A549 (cell line): Measurements from ENCODE around the gene DDX11. TPM values are rescaled to one million over a fixed set of nuclear protein-coding genes. Genes with fewer than 3 reads are reported as not detected.
A peak's percentile ranks its signal among the peaks of the same experiment; 100 is the strongest.
"Not testable (repeated sequence)": the region's sequence is repeated elsewhere in the genome, so short reads cannot be mapped to it uniquely, and the experiment has no call there.

ENCODE experiments used
- ATAC-seq, 2 experiments: fragments of 200-7000 bp in 1 of 2; fragments of >200 bp in 1 of 2; cut with Nextera tagmentation in 1 of 2; cut with Tn5 transposase in 1 of 2; 3 replicates each; pipeline versions ENCODE4 v1.8.0 to v1.9.1; 2018 to 2020; ENCODE audit warnings: mild to moderate bottlenecking in 1 of 2, moderate library complexity in 1 of 2
- CTCF ChIA-PET: fragments of 300-600 bp; sonication (Branson Sonifier 250); formaldehyde crosslinking; extraction: SDS; loops from one replicate; lab custom pipeline; 2021; ENCODE audit warnings: antibody characterized with exemption, inconsistent platforms; lab: Yijun Ruan, JAX
- POLR2A ChIA-PET: fragments of 350-600 bp; formaldehyde crosslinking; extraction: SDS; loops from one replicate; lab custom pipeline; 2021; ENCODE audit warnings: antibody characterized with exemption, inconsistent platforms; lab: Yijun Ruan, JAX
- DNase-seq, 2 experiments: peaks; one replicate each; pipeline versions ENCODE4 v3.0.0 to v3.0.0-alpha.2; 2011 to 2016; ENCODE audit warnings: low read depth in 1 of 2, low spot score in 1 of 2
- FAIRE-seq: peaks from 2 replicates; lab custom pipeline; 2011; peaks lifted over from hg19 to GRCh38; lab: Jason Lieb, UNC
- H3K27ac ChIP-seq, 2 experiments: fragments of >200 bp; sonication (Bioruptor Twin); formaldehyde crosslinking; 3 replicates each; pipeline ENCODE4 v1.5.1; 2016 to 2017
- H3K4me1 ChIP-seq: fragments of >200 bp; sonication (Bioruptor Twin); formaldehyde crosslinking; 3 replicates; pipeline ENCODE4 v1.6.1; 2016
- H3K4me2 ChIP-seq: fragments of >200 bp; sonication (Bioruptor Twin); formaldehyde crosslinking; 3 replicates; pipeline ENCODE4 v1.6.1; 2016
- H3K4me3 ChIP-seq: fragments of >200 bp; sonication (Bioruptor Twin); formaldehyde crosslinking; 3 replicates; pipeline ENCODE4 v1.5.1; 2016
- H3K9me3 ChIP-seq: fragments of >200 bp; sonication (Bioruptor Twin); formaldehyde crosslinking; 3 replicates; pipeline ENCODE4 v1.6.1; 2016
- CEBPB ChIP-seq, 2 experiments: fragments of >200 bp in 1 of 2; sonication (Bioruptor Twin) in 1 of 2; formaldehyde crosslinking in 1 of 2; IDR thresholded peaks; 2 replicates each; pipeline ENCODE4 v1.6.1; 2012 to 2016
- CTCF ChIP-seq: fragments of >200 bp; sonication (Bioruptor Twin); formaldehyde crosslinking; IDR thresholded peaks from 3 replicates; pipeline ENCODE4 v1.5.1; 2016
- E2F6 ChIP-seq: IDR thresholded peaks from 2 replicates; pipeline ENCODE4 v1.6.1; 2012; ENCODE audit warnings: low read depth, borderline replicate concordance
- MAX ChIP-seq: IDR thresholded peaks from 2 replicates; pipeline ENCODE4 v1.6.1; 2012
- PHF8 ChIP-seq: fragments of 200-600 bp; sonication (generic); IDR thresholded peaks from 2 replicates; pipeline ENCODE4 v1.6.1; 2016; ENCODE audit warnings: low read depth, mild to moderate bottlenecking, antibody characterized with exemption, moderate library complexity, borderline replicate concordance
- RAD21 ChIP-seq, 2 experiments: fragments of >200 bp in 1 of 2; sonication (Bioruptor Twin) in 1 of 2; formaldehyde crosslinking in 1 of 2; IDR thresholded peaks in 1 of 2; conservative IDR thresholded peaks in 1 of 2; 2 replicates in 1 of 2; 3 replicates in 1 of 2; pipeline ENCODE4 v1.6.1; 2012 to 2018; ENCODE audit warnings: inconsistent platforms in 1 of 2
- RCOR1 ChIP-seq: fragments of 150-350 bp; IDR thresholded peaks from 2 replicates; pipeline ENCODE4 v1.6.1; 2014; ENCODE audit warnings: antibody characterized with exemption, low read length, low read depth
- SMC3 ChIP-seq: fragments of >200 bp; sonication (Bioruptor Twin); formaldehyde crosslinking; IDR thresholded peaks from 3 replicates; pipeline ENCODE4 v1.6.1; 2018; ENCODE audit warnings: inconsistent platforms
- TP53 ChIP-seq: fragments of 250-450 bp; sonication (Bioruptor Pico); IDR thresholded peaks from 2 replicates; pipeline ENCODE4 v1.5.0; 2021; ENCODE audit warnings: mild to moderate bottlenecking, moderate library complexity
- WGBS: methylation state at CpG from one replicate; pipeline ENCODE4 v1.1.6; 2017; ENCODE audit errors: missing lambda C conversion rate; 5-methylcytosine and 5-hydroxymethylcytosine counted together
- polyA plus RNA-seq, 4 experiments: library from polyadenylated mRNA; depleted of rRNA in 3 of 4; stranded (reverse); fragments of >200 nt; fragmentation: RNase III in 1 of 4; extraction: RNeasy Plus Mini Kit Qiagen cat#74134 plus additional on column Dnase treatment in 1 of 4; gene quantifications; 2 replicates in 3 of 4; 3 replicates in 1 of 4; pipeline ENCODE4 v1.2.3, GENCODE V29; 2011 to 2017

DDX11 gene
- polyA plus RNA-seq, 2 of the 4 experiments (the other 2 are of a cell fraction): 36.7 to 69.2 TPM

GRCh38 chr12:31115092-31115601 lies 41.5 kb downstream of the DDX11 start:
- peak in 1 of 2 experiments; percentile 33; a peak in 1 of 4 replicates for TF ChIP-seq CEBPB (IDR thresholded peaks at IDR 0.05)
- WGBS: 66% methylated on average over 3 of the region's 3 CpGs
- H3K9me3 ChIP-seq, FAIRE-seq, DNase-seq, POLR2A ChIA-PET, H3K27ac ChIP-seq, H3K4me2 ChIP-seq, ATAC-seq, H3K4me3 ChIP-seq: not testable (repeated sequence)
- CTCF ChIA-PET: interaction anchor here (0.6 kb wide), 1 partner anchor 95 kb away, joined by 3 read pairs; no protein-coding TSS in a partner anchor
- H3K4me1 ChIP-seq: peaks cover 15% of the 10 kb centered on the region

DNA sequence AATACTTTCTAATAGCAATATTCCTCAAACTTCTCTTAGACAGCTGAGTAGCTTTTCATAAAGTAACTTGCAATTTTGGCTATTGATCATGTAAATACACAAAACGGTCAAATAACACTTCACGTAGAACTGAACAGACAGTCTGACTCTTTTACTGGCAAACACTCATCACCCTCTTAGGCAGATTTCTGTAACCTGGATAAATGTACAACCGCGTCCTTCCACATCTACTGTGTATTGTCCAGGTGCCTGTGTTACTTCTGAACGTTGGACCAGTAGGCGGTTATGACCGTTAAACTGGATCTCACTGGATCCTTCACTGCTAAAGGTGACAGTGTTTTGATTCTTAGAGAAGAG lies 43.2 kb downstream of the DDX11 start:
- POLR2A ChIA-PET, DNase-seq, FAIRE-seq, H3K27ac ChIP-seq, H3K9me3 ChIP-seq: not testable (repeated sequence)
- peaks cover 19% of the 10 kb centered on the region for H3K4me1 ChIP-seq
- 15% methylated on average over 7 of the region's 7 CpGs for WGBS
- peak; percentile 20 to 49 for ATAC-seq
- peak overlapping the region; percentile 100 for H3K4me2 ChIP-seq
- CTCF ChIA-PET: interaction anchor here (0.8 to 2.0 kb wide), 4 partner anchors 13 to 125 kb away, joined by 3 to 5 read pairs (median 4); no protein-coding TSS in a partner anchor
- peak overlapping the region; percentile 64 for H3K4me3 ChIP-seq

GRCh38 chr12:31117203-31118011 lies 43.7 kb downstream of the DDX11 start:
- DNase-seq: peak; percentile 66 to 76
- Histone ChIP-seq H3K4me3 (peak overlapping the region; percentile 64), H3K4me1 (peaks cover 19% of the 10 kb centered on the region), H3K9me3 (no peaks in the 10 kb centered on the region), H3K4me2 (peak overlapping the region; percentile 100), H3K27ac (peak overlapping the region; percentile 42 to 71; a peak in 5 of 6 replicates)
- ChIA-PET POLR2A (no interaction called here), CTCF (interaction anchor here (0.6 to 2.0 kb wide), 7 partner anchors 15 to 154 kb away, joined by 3 to 5 read pairs (median 3); no protein-coding TSS in a partner anchor)
- TF ChIP-seq RAD21 (conservative IDR thresholded peaks at IDR 0.05 in 1 of 2, IDR thresholded peaks at IDR 0.05 in 1 of 2): peak; percentile 62 to 63
- TF ChIP-seq SMC3: peak; percentile 80
- TF ChIP-seq PHF8: no peak
- TF ChIP-seq MAX: peak; percentile 34; the same call in 1 of the 2 replicates
- peak; percentile 47; the same call in 1 of the 2 replicates for TF ChIP-seq E2F6
- peak; percentile 78 for TF ChIP-seq CTCF
- TF ChIP-seq TP53 (CRISPR knock-in tag): no peak
- ATAC-seq: peak; percentile 88 to 90
- 4% methylated on average over 23 of the region's 45 CpGs for whole genome bisulfite sequencing
- FAIRE-seq: no peak

- 19% methylated on average over 23 of the region's 44 CpGs for WGBS
- peak overlapping the region; percentile 42 to 74; a peak in 4 of 6 replicates for H3K27ac ChIP-seq
- no peaks in the 10 kb centered on the region for H3K9me3 ChIP-seq
- H3K4me3 ChIP-seq: peak overlapping the region; percentile 64
- peaks cover 19% of the 10 kb centered on the region for H3K4me1 ChIP-seq
- FAIRE-seq (no peak), ATAC-seq (peak; percentile 81 to 87), DNase-seq (peak; percentile 57 to 74)
- peak overlapping the region; percentile 100 for H3K4me2 ChIP-seq
- CTCF ChIA-PET: interaction anchor here (1.0 to 2.0 kb wide), 3 partner anchors 93 to 124 kb away, joined by 3 to 5 read pairs (median 3); no protein-coding TSS in a partner anchor
- POLR2A ChIA-PET: no interaction called here
- TF ChIP-seq MAX (peak; percentile 71), E2F6 (peak; percentile 92), RCOR1 (no peak)
- TF ChIP-seq, all 56 proteins: peak for 2
Observed at GRCh38 chr12:31118347-31119191, 44.9 kb downstream of the DDX11 start.
